ENCODE measurements around the gene SULT1A1. TPM values are rescaled to one million over a fixed set of nuclear protein-coding genes. Genes with fewer than 3 reads are reported as not detected.

Gene SULT1A1
- total and polyA plus RNA-seq, 2 of the 4 experiments (the other 2 are of a cell fraction) = 1.2 to 1.6 TPM

DNA sequence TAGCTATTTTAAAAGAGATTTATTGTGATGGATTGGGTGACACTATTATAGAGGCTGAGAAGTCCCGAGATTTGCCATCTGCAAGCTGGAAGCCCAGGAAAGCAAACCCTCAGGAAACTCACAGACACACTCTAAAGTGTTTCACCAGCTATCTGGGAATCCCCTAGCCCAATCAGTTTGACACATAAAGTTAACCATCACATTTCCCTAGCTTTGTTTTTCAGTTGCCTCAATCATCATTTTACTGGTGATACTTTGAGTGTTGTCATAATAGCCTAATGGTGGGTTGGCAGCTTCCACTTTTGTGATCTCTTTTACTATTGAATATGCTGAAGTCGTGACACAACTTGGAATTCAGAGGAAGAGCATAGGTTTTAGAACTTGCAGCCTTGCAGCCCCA, 54.3 kb downstream of the SULT1A1 start:
- no peak overlapping the region for H3K18ac ChIP-seq (ENCODE audit: low read depth, low read length)
- no TSS peak for BruUV-seq (replicated peaks)
- CTCF ChIA-PET = interaction anchor here (1.2 kb wide), 2 partner anchors 13 to 278 kb away, joined by 3 read pairs; no protein-coding TSS in a partner anchor

More for the DNA sequence above, 54.3 kb downstream of the SULT1A1 start:
- Histone ChIP-seq H3K4me2 (ENCODE audit: low read depth, low read length) (no peak overlapping the region), H2BK120ac (ENCODE audit: low read depth, low read length) (no peak overlapping the region), H3K9me3 (ENCODE audit: control insufficient read depth, insufficient read depth, low read length) (no peaks in the 10 kb centered on the region), H4K8ac (ENCODE audit: low read depth in 2 of 2, low read length in 2 of 2) (no peak overlapping the region), H3K9me1 (ENCODE audit: insufficient read depth, low read length) (peaks cover 4% of the 10 kb centered on the region), H2BK5ac (ENCODE audit: low read depth, low read length, poor library complexity, severe bottlenecking) (no peak overlapping the region), H3K14ac (replicated peaks; ENCODE audit: low read depth, low read length) (no peak overlapping the region), H3K23ac (ENCODE audit: low read depth, low read length) (no peak overlapping the region), H3K4ac (ENCODE audit: low read depth, low read length) (no peak overlapping the region), H3K4me3 (ENCODE audit: insufficient read depth, low read depth, low read length) (no peak overlapping the region), H3K79me1 (ENCODE audit: low read depth in 1 of 2, low read length in 2 of 2) (peaks cover 15 to 18% of the 10 kb centered on the region in 2 experiments), H4K91ac (ENCODE audit: insufficient read depth, low read depth, low read length) (no peak overlapping the region), H2AFZ (replicated peaks; ENCODE audit: low read length, poor library complexity) (no peak overlapping the region), H2BK20ac (ENCODE audit: low read depth, low read length) (no peak overlapping the region), H3K56ac (ENCODE audit: extremely low read depth, insufficient read depth, low read length) (no peak overlapping the region), H3K27ac (ENCODE audit: insufficient read depth, low read length) (no peak overlapping the region), H2AK9ac (replicated peaks; ENCODE audit: low read depth, low read length, poor library complexity) (no peak overlapping the region), H2BK15ac (ENCODE audit: low read depth, low read length) (no peak overlapping the region), H3K4me1 (ENCODE audit: control insufficient read depth, insufficient read depth, low read length) (peaks cover 5% of the 10 kb centered on the region; the same call in 1 of the 2 replicates), H3K36me3 (ENCODE audit: control insufficient read depth, insufficient read depth, low read length) (peaks cover 2% of the 10 kb centered on the region; the same call in 1 of the 2 replicates), H4K20me1 (ENCODE audit: insufficient read depth, low read length) (peaks cover 3% of the 10 kb centered on the region; the same call in 1 of the 2 replicates), H2AK5ac (ENCODE audit: low read depth, low read length) (no peak overlapping the region), H3K9ac (ENCODE audit: low read depth, low read length) (no peak overlapping the region), H4K5ac (ENCODE audit: low read depth, low read length) (no peak overlapping the region), H3K27me3 (ENCODE audit: control insufficient read depth, insufficient read depth, low read length) (no peaks in the 10 kb centered on the region)
- in situ Hi-C loops (cut with MboI; ENCODE audit: low sequenced_read_pairs) = no loop called here
- no CpG with 5 or more reads among the region's 2 CpGs for WGBS, 2 experiments (ENCODE audit: extremely low coverage in 2 of 2, insufficient read length in 1 of 2)
- POLR2A ChIA-PET (ENCODE audit: unreplicated experiment) = no interaction called here
- DNase-seq (no peak), ATAC-seq (ENCODE audit: low read depth) (no peak)
- intact Hi-C loops (cut with micrococcal nuclease) = no loop called here
- TF ChIP-seq FOS (IDR thresholded peaks at IDR 0.05; ENCODE audit: low read depth, low read length) = no peak
- dilution Hi-C loops (cut with HindIII; ENCODE audit: low sequenced_read_pairs, unreplicated experiment) = no loop called here

Other genes with a start within 250 kb of the SULT1A1 start
- 0.18 and 0.56 TPM in 2 replicates for gene NPIPB6, start 246.5 kb downstream of the SULT1A1 start, total RNA-seq (2012; rRNA removed)
- gene NPIPB6, start 246.5 kb downstream of the SULT1A1 start, polyA plus RNA-seq (2012; rRNA removed) = 0.19 and 0.22 TPM in 2 replicates
- gene EIF3CL, start 206.2 kb downstream of the SULT1A1 start, total RNA-seq (2012; rRNA removed) = 119 and 180 TPM in 2 replicates
- gene EIF3CL, start 206.2 kb downstream of the SULT1A1 start, polyA plus RNA-seq (2012; rRNA removed) = 143 and 153 TPM in 2 replicates
- not detected in 2 replicates for gene NPIPB7, start 137.7 kb downstream of the SULT1A1 start, total RNA-seq (2012; rRNA removed)
- 0.10 TPM in 1 of 2 replicates, not detected in the other for gene NPIPB7, start 137.7 kb downstream of the SULT1A1 start, polyA plus RNA-seq (2012; rRNA removed)
- gene CLN3, start 118.0 kb downstream of the SULT1A1 start, total RNA-seq (2012; rRNA removed) = 3.3 and 3.9 TPM in 2 replicates
- gene CLN3, start 118.0 kb downstream of the SULT1A1 start, polyA plus RNA-seq (2012; rRNA removed) = 15.9 TPM in 2 replicates
- not detected in 2 replicates for gene APOBR, start 115.4 kb downstream of the SULT1A1 start, total RNA-seq (2012; rRNA removed)
- not detected in 2 replicates for gene APOBR, start 115.4 kb downstream of the SULT1A1 start, polyA plus RNA-seq (2012; rRNA removed)
- not detected in 2 replicates for gene IL27, start 103.2 kb downstream of the SULT1A1 start, total RNA-seq (2012; rRNA removed)
- gene IL27, start 103.2 kb downstream of the SULT1A1 start, polyA plus RNA-seq (2012; rRNA removed) = not detected in 2 replicates
- gene NUPR1, start 71.1 kb downstream of the SULT1A1 start, total RNA-seq (2012; rRNA removed) = 5.8 and 10.2 TPM in 2 replicates
- gene NUPR1, start 71.1 kb downstream of the SULT1A1 start, polyA plus RNA-seq (2012; rRNA removed) = 27.9 and 29.8 TPM in 2 replicates
- 7.2 and 7.7 TPM in 2 replicates for gene SGF29, start 56.1 kb downstream of the SULT1A1 start, total RNA-seq (2012; rRNA removed)
- 4.3 and 4.7 TPM in 2 replicates for gene SGF29, start 56.1 kb downstream of the SULT1A1 start, polyA plus RNA-seq (2012; rRNA removed)
- not detected in 2 replicates for gene SULT1A2, start 13.0 kb downstream of the SULT1A1 start, total RNA-seq (2012; rRNA removed)
- gene SULT1A2, start 13.0 kb downstream of the SULT1A1 start, polyA plus RNA-seq (2012; rRNA removed) = 0.09 TPM in 1 of 2 replicates, not detected in the other
- gene NPIPB8, start 28.0 kb upstream of the SULT1A1 start, total RNA-seq (2012; rRNA removed) = not detected in 2 replicates
- not detected in 2 replicates for gene NPIPB8, start 28.0 kb upstream of the SULT1A1 start, polyA plus RNA-seq (2012; rRNA removed)
- gene EIF3C, start 101.4 kb upstream of the SULT1A1 start, total RNA-seq (2012; rRNA removed) = 132 and 184 TPM in 2 replicates
- gene EIF3C, start 101.4 kb upstream of the SULT1A1 start, polyA plus RNA-seq (2012; rRNA removed) = 260 and 325 TPM in 2 replicates
- gene NPIPB9, start 141.7 kb upstream of the SULT1A1 start, total RNA-seq (2012; rRNA removed) = 0.56 TPM in 1 of 2 replicates, not detected in the other
- gene NPIPB9, start 141.7 kb upstream of the SULT1A1 start, polyA plus RNA-seq (2012; rRNA removed) = 0.11 and 0.15 TPM in 2 replicates
- gene ATXN2L, start 213.0 kb upstream of the SULT1A1 start, total RNA-seq (2012; rRNA removed) = 10.3 and 12.9 TPM in 2 replicates
- gene ATXN2L, start 213.0 kb upstream of the SULT1A1 start, polyA plus RNA-seq (2012; rRNA removed) = 50.2 and 58.8 TPM in 2 replicates
- gene TUFM, start 236.3 kb upstream of the SULT1A1 start, total RNA-seq (2012; rRNA removed) = 80.3 and 88.0 TPM in 2 replicates
- gene TUFM, start 236.3 kb upstream of the SULT1A1 start, polyA plus RNA-seq (2012; rRNA removed) = 126 and 131 TPM in 2 replicates

Measured in IMR-90 (cell line).